Measurements from ENCODE around the gene MVK. TPM values are rescaled to one million over a fixed set of nuclear protein-coding genes. Genes with fewer than 3 reads are reported as not detected.

Gene MVK
- 10 to 100 TPM; 14.2 to 60.0 (median 37.6) TPM for total RNA-seq
- long read RNA-seq, partial matches to known transcripts: 1 of 6 reads
- long read RNA-seq, other reads (novel, unspliced or antisense): 1 of 6 reads

DNA sequence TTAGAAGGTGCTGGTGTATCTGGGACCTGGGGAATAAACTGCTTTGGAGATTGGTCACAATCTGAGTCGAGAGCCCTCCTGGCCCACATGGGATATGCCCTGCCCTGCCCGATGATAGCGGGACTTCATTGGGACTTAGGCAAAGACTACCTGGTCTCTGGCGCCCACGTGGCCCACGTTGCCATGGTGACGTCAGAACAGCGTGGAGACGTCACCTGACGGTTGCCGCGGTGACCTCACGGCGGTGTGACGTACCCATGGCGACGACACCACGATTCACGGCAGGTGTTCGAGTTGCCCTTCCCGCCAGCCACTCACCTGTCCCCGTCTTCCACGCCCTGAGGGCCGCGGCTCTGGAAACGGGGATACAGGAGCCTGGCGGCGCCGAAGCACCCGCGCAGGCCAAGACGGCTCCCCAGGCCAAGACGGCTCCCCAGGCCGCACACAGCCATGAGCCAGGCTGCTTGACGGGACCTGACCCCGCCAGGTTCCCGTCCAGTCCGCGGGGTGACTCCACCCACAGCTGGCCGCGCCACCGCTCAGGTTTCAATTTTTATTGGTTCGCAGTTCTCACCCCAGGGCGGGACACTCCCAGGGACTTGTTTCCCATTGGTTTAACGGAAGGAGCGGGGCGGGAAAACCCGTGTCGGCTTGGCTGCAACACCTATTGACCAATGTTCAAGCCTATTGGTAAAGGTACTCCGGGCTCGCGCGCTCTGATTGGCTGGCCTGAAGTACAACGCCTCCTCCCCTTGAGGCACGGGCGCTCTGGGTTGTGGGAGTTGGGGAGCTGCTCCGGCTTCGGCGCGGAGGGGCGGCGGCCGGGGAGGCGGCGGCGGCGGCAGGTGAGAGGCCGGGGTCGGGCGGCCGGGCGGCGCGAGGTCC lies at the start of gene MVK, which contains the start of gene MMAB:
Gene MVK (plus strand): TSS at position 766 of the 885 bp plus-strand sequence. CDS start 1,029 bp downstream, outside the sequence.
Gene MMAB (minus strand): TSS at position 476 of the 885 bp plus-strand sequence. CDS start 24 bp downstream, at position 452.
- peak within 1 kb of the TSS; percentile 86 to 96 (median 93) for H3K27ac ChIP-seq
- TF ChIP-seq, protein P1, sequence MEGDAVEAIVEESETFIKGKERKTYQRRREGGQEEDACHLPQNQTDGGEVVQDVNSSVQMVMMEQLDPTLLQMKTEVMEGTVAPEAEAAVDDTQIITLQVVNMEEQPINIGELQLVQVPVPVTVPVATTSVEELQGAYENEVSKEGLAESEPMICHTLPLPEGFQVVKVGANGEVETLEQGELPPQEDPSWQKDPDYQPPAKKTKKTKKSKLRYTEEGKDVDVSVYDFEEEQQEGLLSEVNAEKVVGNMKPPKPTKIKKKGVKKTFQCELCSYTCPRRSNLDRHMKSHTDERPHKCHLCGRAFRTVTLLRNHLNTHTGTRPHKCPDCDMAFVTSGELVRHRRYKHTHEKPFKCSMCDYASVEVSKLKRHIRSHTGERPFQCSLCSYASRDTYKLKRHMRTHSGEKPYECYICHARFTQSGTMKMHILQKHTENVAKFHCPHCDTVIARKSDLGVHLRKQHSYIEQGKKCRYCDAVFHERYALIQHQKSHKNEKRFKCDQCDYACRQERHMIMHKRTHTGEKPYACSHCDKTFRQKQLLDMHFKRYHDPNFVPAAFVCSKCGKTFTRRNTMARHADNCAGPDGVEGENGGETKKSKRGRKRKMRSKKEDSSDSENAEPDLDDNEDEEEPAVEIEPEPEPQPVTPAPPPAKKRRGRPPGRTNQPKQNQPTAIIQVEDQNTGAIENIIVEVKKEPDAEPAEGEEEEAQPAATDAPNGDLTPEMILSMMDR (IDR thresholded peaks at IDR 0.05): no peak
- TF ChIP-seq POLR2A (IDR thresholded peaks at IDR 0.05): peak; percentile 74
- H3K27me3 ChIP-seq: no peaks in the 10 kb centered on the region
- ATAC-seq: peak; percentile 86 to 94 (median 90)
- H3K4me3 ChIP-seq: peak within 1 kb of the TSS; percentile 66 to 77 (median 75)
- peak; percentile 99 to 100 (median 99) for DNase-seq
- 0% methylated on average over 9 of the region's 74 CpGs for WGBS (ENCODE audit: insufficient coverage, low coverage, low lambda C conversion rate, missing lambda C conversion rate)
- no peaks in the 10 kb centered on the region for H3K9me3 ChIP-seq
- peaks cover 0 to 52% (median 25%) of the 10 kb centered on the region in 4 donors for H3K4me1 ChIP-seq
- peaks cover 0 to 30% (median 2%) of the 10 kb centered on the region in 4 donors for H3K36me3 ChIP-seq
- intact Hi-C loops (cut with DNase I): no loop called here

DNA sequence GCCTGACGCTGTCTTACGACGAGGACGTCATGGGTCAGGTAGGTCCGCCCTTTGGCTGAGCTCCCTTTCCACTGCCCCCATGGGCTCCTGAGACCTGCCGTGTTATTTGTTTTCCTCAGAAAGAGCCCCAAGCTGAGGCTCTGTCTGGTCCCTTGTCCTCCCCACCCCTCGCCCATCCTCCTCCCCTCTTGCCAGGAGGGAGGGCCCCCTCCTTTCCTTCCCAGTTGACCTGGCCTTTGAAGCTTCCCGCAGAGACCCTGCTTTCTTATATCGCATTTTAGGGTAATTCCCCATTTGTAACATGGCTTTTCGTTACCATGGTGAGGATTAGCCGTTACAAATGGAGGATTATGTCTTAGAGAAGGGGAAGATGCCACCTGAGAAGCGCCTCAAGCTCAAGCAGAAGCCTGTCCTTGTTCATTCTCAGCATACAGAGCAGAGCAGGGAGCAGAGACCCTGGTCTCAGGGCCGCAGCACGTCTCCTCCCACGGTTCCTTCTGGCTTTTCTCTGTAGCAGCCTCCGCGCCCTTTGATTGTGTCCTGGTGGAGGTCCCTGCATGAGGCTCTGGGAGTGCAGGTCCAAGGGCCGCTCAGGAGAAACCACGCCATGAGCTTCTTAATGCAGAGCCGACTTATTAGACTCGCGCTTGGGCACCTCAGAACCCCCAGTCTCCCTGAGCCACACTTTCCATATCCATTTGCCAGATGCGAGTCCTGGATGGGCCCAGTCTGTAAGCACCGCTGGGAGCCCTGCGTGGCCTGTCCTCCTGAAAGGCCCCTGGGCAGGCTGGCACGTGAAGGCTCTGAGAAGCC lies 48.9 kb upstream of the MVK start:
- ATAC-seq: no peak
- Histone ChIP-seq H3K9me3 (no peaks in the 10 kb centered on the region), H3K36me3 (peaks cover 0 to 75% (median 20%) of the 10 kb centered on the region in 4 donors), H3K4me3 (no peak overlapping the region), H3K4me1 (no peaks in the 10 kb centered on the region), H3K27me3 (no peaks in the 10 kb centered on the region), H3K27ac (no peak overlapping the region)
- intact Hi-C loops (cut with DNase I): loop anchor here (5.0 to 10.0 kb wide), 3 partner anchors 70 to 250 kb away; no protein-coding TSS in a partner anchor
- WGBS (ENCODE audit: insufficient coverage, low coverage, low lambda C conversion rate, missing lambda C conversion rate): 97% methylated on average over 12 of the region's 26 CpGs
- DNase-seq: no peak
- TF ChIP-seq POLR2A (IDR thresholded peaks at IDR 0.05): no peak
- TF ChIP-seq, protein P1 (IDR thresholded peaks at IDR 0.05): no peak

DNA sequence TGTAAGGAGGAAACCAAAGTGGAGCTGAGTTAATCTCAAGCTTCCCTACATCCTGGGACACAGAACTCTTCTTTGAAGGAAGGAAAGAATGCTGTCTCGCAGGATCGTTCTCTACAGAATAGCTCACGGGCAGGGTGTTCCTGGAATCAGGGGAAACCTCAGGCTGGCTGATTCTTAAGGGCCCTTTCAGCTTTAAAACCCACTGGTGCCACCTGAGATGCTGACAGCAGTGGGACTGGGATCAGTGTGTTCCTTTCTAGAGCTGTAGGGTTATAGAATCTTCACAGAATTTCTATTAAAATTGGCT lies 48.4 kb upstream of the MVK start:
- ATAC-seq (no peak), DNase-seq (no peak)
- peaks cover 0 to 73% (median 21%) of the 10 kb centered on the region in 4 donors for H3K36me3 ChIP-seq
- 94% methylated on average over 3 of the region's 3 CpGs for WGBS (ENCODE audit: insufficient coverage, low coverage, low lambda C conversion rate, missing lambda C conversion rate)
- no peak overlapping the region for H3K27ac ChIP-seq
- TF ChIP-seq, protein P1 (IDR thresholded peaks at IDR 0.05): no peak
- TF ChIP-seq POLR2A (IDR thresholded peaks at IDR 0.05): no peak
- no peaks in the 10 kb centered on the region for H3K9me3 ChIP-seq
- no peaks in the 10 kb centered on the region for H3K4me1 ChIP-seq
- no peak overlapping the region for H3K4me3 ChIP-seq
- intact Hi-C loops (cut with DNase I): loop anchor here (10.0 kb wide), 2 partner anchors 70 to 250 kb away; no protein-coding TSS in a partner anchor
- no peaks in the 10 kb centered on the region for H3K27me3 ChIP-seq

DNA sequence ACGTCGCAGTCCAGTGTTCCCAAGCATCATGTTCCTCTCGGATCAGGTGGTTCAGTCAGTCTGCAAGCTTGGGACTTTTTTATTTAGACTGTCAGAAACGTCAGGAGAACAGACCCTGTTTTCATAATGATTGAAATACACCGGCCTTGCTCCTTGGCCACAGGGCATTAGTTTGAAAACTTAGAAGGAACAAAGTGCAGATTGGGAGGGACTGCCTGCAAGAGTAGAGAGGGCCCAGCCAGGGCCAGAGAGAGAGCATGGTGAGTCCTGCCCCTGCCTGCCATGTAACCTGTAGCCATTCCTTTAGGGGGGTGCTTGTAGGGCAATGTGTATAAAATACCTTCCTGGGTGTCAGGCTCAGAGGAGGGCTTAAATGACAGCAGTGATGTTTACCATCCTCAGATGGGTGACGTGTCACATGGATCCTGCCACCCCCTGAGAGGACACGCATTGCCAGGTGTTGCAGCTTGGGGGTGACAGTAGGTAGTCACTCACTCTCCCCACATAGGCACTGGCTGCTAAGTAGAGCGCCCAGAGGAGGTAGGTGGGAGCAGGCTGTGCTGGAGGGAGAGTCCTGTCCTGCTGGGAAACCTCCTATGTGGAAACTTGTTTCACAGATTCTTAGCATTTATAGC lies 46.0 kb upstream of the MVK start:
- 67% methylated on average over 5 of the region's 8 CpGs for WGBS (ENCODE audit: insufficient coverage, low coverage, low lambda C conversion rate, missing lambda C conversion rate)
- H3K27ac ChIP-seq: no peak overlapping the region
- peaks cover 0 to 61% (median 12%) of the 10 kb centered on the region in 4 donors for H3K36me3 ChIP-seq
- intact Hi-C loops (cut with DNase I): loop anchor here (10.0 kb wide), 2 partner anchors 67 to 247 kb away; no protein-coding TSS in a partner anchor
- H3K27me3 ChIP-seq: no peaks in the 10 kb centered on the region
- no peak for TF ChIP-seq POLR2A (IDR thresholded peaks at IDR 0.05)
- TF ChIP-seq, protein P1 (IDR thresholded peaks at IDR 0.05): no peak
- no peak overlapping the region for H3K4me3 ChIP-seq
- H3K4me1 ChIP-seq: no peaks in the 10 kb centered on the region
- H3K9me3 ChIP-seq: no peaks in the 10 kb centered on the region
- ATAC-seq (no peak), DNase-seq (no peak)

Measured in right lobe of liver (tissue), 6 donors.